ENCODE results near the gene RARG. TPM values are rescaled to one million over a fixed set of nuclear protein-coding genes. Genes with fewer than 3 reads are reported as not detected.

The RARG gene
- total and polyA plus RNA-seq, 2 donors (not counting 1 experiment from before 2014, with no cell fraction given) = 8.8 to 15.0 TPM

- peak overlapping the region; percentile 26 for H3K27ac Mint-ChIP-seq
- CTCF ChIA-PET = interaction anchor here (2.1 kb wide), 1 partner anchor 28 kb away, joined by 7 read pairs; no protein-coding TSS in a partner anchor
- 94% methylated on average over 11 of the region's 11 CpGs for WGBS (ENCODE audit: insufficient coverage)
These were observed 9.8 kb upstream of the RARG start for GRCh38 chr12:53241623-53242412.

More at GRCh38 chr12:53241623-53242412, 9.8 kb upstream of the RARG start:
- Mint-ChIP-seq H3K4me1 (peaks cover 23% of the 10 kb centered on the region), H3K4me3 (no peak overlapping the region), H3K27me3 (peaks cover 8% of the 10 kb centered on the region), H3K9me3 (ENCODE audit: insufficient read depth) (no peaks in the 10 kb centered on the region)
- H2AFZ ChIP-seq (ENCODE audit: insufficient read depth, low read depth, low read length, poor library complexity, severe bottlenecking) = no peak overlapping the region
- peaks cover 0 to 4% (median 0%) of the 10 kb centered on the region in 4 experiments for H3K27me3 ChIP-seq (replicated peaks in 1 of 4; ENCODE audit: control extremely low read depth in 1 of 4, control insufficient read depth in 3 of 4, insufficient read depth in 4 of 4, low read length in 3 of 4)
- no peak overlapping the region for H3K27ac ChIP-seq (ENCODE audit: low read length in 2 of 2)
- no peaks in the 10 kb centered on the region for H4K20me1 ChIP-seq (ENCODE audit: control insufficient read depth, insufficient read depth, low read length, poor library complexity, severe bottlenecking)
- no peak for TF ChIP-seq EZH2 (IDR thresholded peaks at IDR 0.05; ENCODE audit: borderline replicate concordance, insufficient read depth, low read depth, low read length, poor library complexity, severe bottlenecking)
- TF ChIP-seq, protein P1, sequence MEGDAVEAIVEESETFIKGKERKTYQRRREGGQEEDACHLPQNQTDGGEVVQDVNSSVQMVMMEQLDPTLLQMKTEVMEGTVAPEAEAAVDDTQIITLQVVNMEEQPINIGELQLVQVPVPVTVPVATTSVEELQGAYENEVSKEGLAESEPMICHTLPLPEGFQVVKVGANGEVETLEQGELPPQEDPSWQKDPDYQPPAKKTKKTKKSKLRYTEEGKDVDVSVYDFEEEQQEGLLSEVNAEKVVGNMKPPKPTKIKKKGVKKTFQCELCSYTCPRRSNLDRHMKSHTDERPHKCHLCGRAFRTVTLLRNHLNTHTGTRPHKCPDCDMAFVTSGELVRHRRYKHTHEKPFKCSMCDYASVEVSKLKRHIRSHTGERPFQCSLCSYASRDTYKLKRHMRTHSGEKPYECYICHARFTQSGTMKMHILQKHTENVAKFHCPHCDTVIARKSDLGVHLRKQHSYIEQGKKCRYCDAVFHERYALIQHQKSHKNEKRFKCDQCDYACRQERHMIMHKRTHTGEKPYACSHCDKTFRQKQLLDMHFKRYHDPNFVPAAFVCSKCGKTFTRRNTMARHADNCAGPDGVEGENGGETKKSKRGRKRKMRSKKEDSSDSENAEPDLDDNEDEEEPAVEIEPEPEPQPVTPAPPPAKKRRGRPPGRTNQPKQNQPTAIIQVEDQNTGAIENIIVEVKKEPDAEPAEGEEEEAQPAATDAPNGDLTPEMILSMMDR (IDR thresholded peaks at IDR 0.05) = no peak
- no peak for DNase-seq
- POLR2A ChIA-PET = interaction anchor here (2.1 kb wide), 1 partner anchor 22 kb away, joined by 5 read pairs; no protein-coding TSS in a partner anchor
- H3K9me3 ChIP-seq (ENCODE audit: control extremely low read depth in 1 of 3, control insufficient read depth in 2 of 3, insufficient read depth in 1 of 3, low read length in 2 of 3) = no peaks in the 10 kb centered on the region
- ATAC-seq (ENCODE audit: low read depth) = no peak
- H3K4me2 ChIP-seq (replicated peaks; ENCODE audit: low read depth, low read length, poor library complexity, severe bottlenecking) = no peak overlapping the region
- no peak overlapping the region for H3K4me3 ChIP-seq (ENCODE audit: control extremely low read depth in 1 of 5, extremely low read depth in 1 of 5, insufficient read depth in 1 of 5, low read depth in 2 of 5, low read length in 4 of 5)
- peaks cover 11 to 16% of the 10 kb centered on the region in 2 donors for H3K4me1 ChIP-seq (ENCODE audit: control insufficient read depth in 2 of 2, insufficient read depth in 2 of 2, low read length in 2 of 2)
- H3K36me3 ChIP-seq (replicated peaks in 1 of 2; ENCODE audit: control extremely low read depth in 1 of 2, control insufficient read depth in 1 of 2, extremely low read depth in 1 of 2, insufficient read depth in 2 of 2, low read length in 1 of 2) = no peaks in the 10 kb centered on the region
- no peak overlapping the region for H3K9ac ChIP-seq (ENCODE audit: low read length)
- intact Hi-C loops (cut with micrococcal nuclease) = no loop called here
- no peaks in the 10 kb centered on the region for H3K79me2 ChIP-seq (ENCODE audit: control insufficient read depth, insufficient read depth, low read length)

All from B cell (primary cell).